WERI-Rb-1 (cell line): ENCODE results near the gene FSTL5.
A peak's percentile ranks its signal among the peaks of the same experiment; 100 is the strongest.

Experiments
- DNase-seq: peaks from one replicate; pipeline ENCODE4 v3.0.0-alpha.2; 2020
- H3K27ac ChIP-seq: fragments of 250-450 bp; sonication (Bioruptor Pico); 2 replicates; pipeline ENCODE4 v1.5.1; 2020; ENCODE audit warnings: mild to moderate bottlenecking, moderate library complexity
- H3K27me3 ChIP-seq: fragments of 250-450 bp; sonication (Bioruptor Pico); 2 replicates; pipeline ENCODE4 v1.5.1; 2021; ENCODE audit warnings: mild to moderate bottlenecking, low read depth, moderate library complexity; ENCODE audit not compliant: insufficient read depth, severe bottlenecking
- H3K36me3 ChIP-seq: fragments of 250-450 bp; sonication (Bioruptor Pico); 2 replicates; pipeline ENCODE4 v1.5.1; 2020; ENCODE audit warnings: mild to moderate bottlenecking, moderate library complexity
- H3K4me3 ChIP-seq: 2 replicates; pipeline ENCODE4 v1.5.1; 2011; ENCODE audit warnings: low read depth, mild to moderate bottlenecking, control low read depth, low read length
- H3K9me3 ChIP-seq: fragments of 250-450 bp; sonication (Bioruptor Pico); 2 replicates; pipeline ENCODE4 v1.5.1; 2021; ENCODE audit warnings: mild to moderate bottlenecking, moderate library complexity; ENCODE audit not compliant: severe bottlenecking
- TF ChIP-seq, protein P1 (sequence below): IDR thresholded peaks from 2 replicates; pipeline ENCODE4 v1.5.1; 2011; ENCODE audit warnings: low read depth, mild to moderate bottlenecking, control low read depth, inconsistent platforms, low read length

FSTL5 gene

GRCh38 chr4:161519611-161520010 is 644.2 kb downstream of the FSTL5 start:
- no peak overlapping the region for H3K4me3 ChIP-seq
- H3K27ac ChIP-seq = no peak overlapping the region
- no peaks in the 10 kb centered on the region for H3K9me3 ChIP-seq
- no peaks in the 10 kb centered on the region for H3K36me3 ChIP-seq
- no peak for DNase-seq
- H3K27me3 ChIP-seq = no peaks in the 10 kb centered on the region
- TF ChIP-seq, protein P1, sequence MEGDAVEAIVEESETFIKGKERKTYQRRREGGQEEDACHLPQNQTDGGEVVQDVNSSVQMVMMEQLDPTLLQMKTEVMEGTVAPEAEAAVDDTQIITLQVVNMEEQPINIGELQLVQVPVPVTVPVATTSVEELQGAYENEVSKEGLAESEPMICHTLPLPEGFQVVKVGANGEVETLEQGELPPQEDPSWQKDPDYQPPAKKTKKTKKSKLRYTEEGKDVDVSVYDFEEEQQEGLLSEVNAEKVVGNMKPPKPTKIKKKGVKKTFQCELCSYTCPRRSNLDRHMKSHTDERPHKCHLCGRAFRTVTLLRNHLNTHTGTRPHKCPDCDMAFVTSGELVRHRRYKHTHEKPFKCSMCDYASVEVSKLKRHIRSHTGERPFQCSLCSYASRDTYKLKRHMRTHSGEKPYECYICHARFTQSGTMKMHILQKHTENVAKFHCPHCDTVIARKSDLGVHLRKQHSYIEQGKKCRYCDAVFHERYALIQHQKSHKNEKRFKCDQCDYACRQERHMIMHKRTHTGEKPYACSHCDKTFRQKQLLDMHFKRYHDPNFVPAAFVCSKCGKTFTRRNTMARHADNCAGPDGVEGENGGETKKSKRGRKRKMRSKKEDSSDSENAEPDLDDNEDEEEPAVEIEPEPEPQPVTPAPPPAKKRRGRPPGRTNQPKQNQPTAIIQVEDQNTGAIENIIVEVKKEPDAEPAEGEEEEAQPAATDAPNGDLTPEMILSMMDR = no peak

- no peaks in the 10 kb centered on the region for H3K9me3 ChIP-seq
- H3K36me3 ChIP-seq = no peaks in the 10 kb centered on the region
- no peak overlapping the region for H3K4me3 ChIP-seq
- no peak overlapping the region for H3K27ac ChIP-seq
- no peak for DNase-seq
- TF ChIP-seq, protein P1 = no peak
- no peaks in the 10 kb centered on the region for H3K27me3 ChIP-seq
Observed at GRCh38 chr4:161517941-161518340, 645.9 kb downstream of the FSTL5 start.

DNA sequence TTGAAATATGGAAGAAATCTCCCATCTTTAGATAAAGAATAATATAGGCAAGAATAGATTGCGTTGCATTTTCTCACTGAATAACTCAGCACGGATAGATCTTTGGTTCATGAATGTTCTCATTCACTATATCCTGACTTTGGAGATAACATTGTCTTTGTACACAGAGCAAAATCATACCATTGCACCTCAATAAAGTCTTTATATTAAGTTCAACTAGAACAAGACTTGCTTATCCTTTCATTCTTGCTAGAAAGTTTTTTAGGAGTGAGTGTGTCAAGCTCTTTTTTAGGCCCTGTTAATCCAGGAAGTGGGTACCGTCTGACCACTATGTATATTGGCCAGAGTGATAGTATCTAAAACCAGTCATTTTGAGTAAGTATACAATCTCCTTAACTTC is 658.7 kb downstream of the FSTL5 start:
- TF ChIP-seq, protein P1 = no peak
- Histone ChIP-seq H3K4me3 (no peak overlapping the region), H3K9me3 (no peaks in the 10 kb centered on the region), H3K36me3 (no peaks in the 10 kb centered on the region), H3K27ac (no peak overlapping the region), H3K27me3 (no peaks in the 10 kb centered on the region)
- DNase-seq = no peak

GRCh38 chr4:161498155-161498554 is 665.6 kb downstream of the FSTL5 start:
- Histone ChIP-seq H3K9me3 (no peaks in the 10 kb centered on the region), H3K27ac (no peak overlapping the region), H3K27me3 (no peaks in the 10 kb centered on the region), H3K4me3 (no peak overlapping the region), H3K36me3 (no peaks in the 10 kb centered on the region)
- TF ChIP-seq, protein P1 = no peak
- no peak for DNase-seq

- Histone ChIP-seq H3K9me3 (no peaks in the 10 kb centered on the region), H3K36me3 (no peaks in the 10 kb centered on the region), H3K27ac (no peak overlapping the region), H3K27me3 (no peaks in the 10 kb centered on the region), H3K4me3 (no peak overlapping the region)
- TF ChIP-seq, protein P1 = no peak
- DNase-seq = no peak
Observed at GRCh38 chr4:161486461-161486860, 677.3 kb downstream of the FSTL5 start.

DNA sequence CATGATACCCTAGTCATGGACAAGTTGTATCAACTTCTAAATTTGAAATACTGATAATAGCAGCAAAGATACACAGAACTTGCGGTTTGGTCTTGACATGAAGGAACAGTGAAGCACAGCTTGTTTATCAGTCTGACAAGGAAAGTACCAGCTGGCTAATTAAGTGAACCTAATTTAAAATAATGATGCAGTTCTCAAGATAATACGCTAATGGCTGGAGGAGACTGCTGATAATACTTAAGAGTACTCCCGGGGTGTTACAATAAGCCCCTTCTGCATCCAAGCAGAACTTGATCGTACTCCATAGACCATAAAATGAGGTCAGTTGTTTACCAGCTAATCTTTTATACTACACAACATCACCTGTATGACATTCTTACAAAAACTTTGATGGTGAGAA is 697.5 kb downstream of the FSTL5 start:
- DNase-seq = peak; percentile 40

More for the DNA sequence above, 697.5 kb downstream of the FSTL5 start:
- no peaks in the 10 kb centered on the region for H3K9me3 ChIP-seq
- TF ChIP-seq, protein P1 = no peak
- no peaks in the 10 kb centered on the region for H3K27me3 ChIP-seq
- H3K36me3 ChIP-seq = no peaks in the 10 kb centered on the region
- H3K4me3 ChIP-seq = no peak overlapping the region
- H3K27ac ChIP-seq = peak overlapping the region; percentile 35
